ENCODE data around the gene SEMA3C.

- TF ChIP-seq POLR2A (IDR thresholded peaks at IDR 0.05) = no peak
- TF ChIP-seq CTCF (IDR thresholded peaks at IDR 0.05) = no peak
Observed at GRCh38 chr7:80772347-80772993, 146.4 kb downstream of the SEMA3C start.
